GM21825 (cell line): ENCODE measurements around the gene SLC25A27.

Experiments used
- ATAC-seq: cut with Tn5 transposase; IDR thresholded peaks from one replicate; pipeline ENCODE4 v1.9.1; 2021; ENCODE audit warnings: mild to moderate bottlenecking, moderate library complexity; ENCODE audit not compliant: unreplicated experiment

The SLC25A27 gene

GRCh38 chr6:46651006-46651405 is 1.8 kb upstream of the SLC25A27 start:
- no peak for ATAC-seq

- ATAC-seq = no peak
Measured at GRCh38 chr6:46651816-46652215, 959 bp upstream of the SLC25A27 start.

GRCh38 chr6:46652232-46652602 is 558 bp upstream of the SLC25A27 start:
- no peak for ATAC-seq

- no peak for ATAC-seq
Measured at GRCh38 chr6:46653439-46654195, 842 bp downstream of the SLC25A27 start.

GRCh38 chr6:46655803-46656202 is 3.0 kb downstream of the SLC25A27 start:
- no peak for ATAC-seq

GRCh38 chr6:46657642-46658041 is 4.9 kb downstream of the SLC25A27 start:
- ATAC-seq = no peak

- ATAC-seq = no peak
Measured at GRCh38 chr6:46661483-46661882, 8.7 kb downstream of the SLC25A27 start.

GRCh38 chr6:46667377-46667776 is 14.6 kb downstream of the SLC25A27 start:
- ATAC-seq = no peak

- ATAC-seq = no peak
Measured at GRCh38 chr6:46674410-46674809, 21.6 kb downstream of the SLC25A27 start.

- no peak for ATAC-seq
Measured at GRCh38 chr6:46676604-46677313, 24.0 kb downstream of the SLC25A27 start.

GRCh38 chr6:46677314-46677654 is 24.5 kb downstream of the SLC25A27 start:
- ATAC-seq = no peak

- ATAC-seq = no peak
Measured at GRCh38 chr6:46684771-46685170, 32.0 kb downstream of the SLC25A27 start.

- ATAC-seq = no peak
Measured at GRCh38 chr6:46687619-46688097, 34.9 kb downstream of the SLC25A27 start, which contains the start of gene TDRD6. TDRD6 (plus strand) TSS chr6:46687885; CDS start chr6:46688129, 244 bp downstream.

- no peak for ATAC-seq
Measured at GRCh38 chr6:46688117-46688965, 35.6 kb downstream of the SLC25A27 start.

- ATAC-seq = no peak
Measured at GRCh38 chr6:46688966-46689335, 36.2 kb downstream of the SLC25A27 start.

GRCh38 chr6:46689657-46690056 is 36.9 kb downstream of the SLC25A27 start:
- ATAC-seq = no peak

- ATAC-seq = no peak
Measured at GRCh38 chr6:46690141-46690755, 37.5 kb downstream of the SLC25A27 start.

- ATAC-seq = no peak
Measured at GRCh38 chr6:46690911-46691451, 38.2 kb downstream of the SLC25A27 start.

GRCh38 chr6:46699970-46700369 is 47.2 kb downstream of the SLC25A27 start:
- ATAC-seq = no peak

- ATAC-seq = no peak
Measured at GRCh38 chr6:46704562-46704961, 51.8 kb downstream of the SLC25A27 start.

- ATAC-seq = no peak
Measured at GRCh38 chr6:46706464-46706863, 53.7 kb downstream of the SLC25A27 start.
